Measurements from ENCODE around the gene SFRP5. TPM values are rescaled to one million over a fixed set of nuclear protein-coding genes. Genes with fewer than 3 reads are reported as not detected.
A peak's percentile ranks its signal among the peaks of the same experiment; 100 is the strongest.

Gene SFRP5
- total RNA-seq, 4 donors from 2014 or later, result 11.9 to 34.4 (median 18.2) TPM

DNA sequence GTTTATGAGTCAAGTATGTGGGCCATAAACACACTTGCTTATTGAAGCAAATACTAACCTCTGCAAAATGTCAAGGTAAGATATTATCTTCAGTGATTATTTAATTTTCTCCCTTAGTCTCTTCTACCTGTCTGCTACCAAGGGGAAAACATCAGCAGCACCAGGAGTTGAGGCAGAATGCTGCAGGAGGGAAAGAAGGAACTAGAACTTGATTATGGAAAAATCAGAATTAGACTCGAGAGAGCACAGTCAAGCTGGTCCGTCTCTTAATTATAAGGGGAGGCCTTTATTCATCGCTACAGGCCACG, 39.8 kb downstream of the SFRP5 start:
- Histone ChIP-seq H3K27ac (no peak overlapping the region), H3K27me3 (no peaks in the 10 kb centered on the region), H3K36me3 (no peaks in the 10 kb centered on the region), H3K4me3 (no peak overlapping the region), H3K9me3 (no peaks in the 10 kb centered on the region), H3K4me1 (peaks cover 0 to 24% (median 6%) of the 10 kb centered on the region in 3 donors)
- WGBS, 2 donors (ENCODE audit: low coverage in 1 of 2), result 67 to 69% methylated on average over 4 of the region's 4 CpGs
- TF ChIP-seq POLR2AphosphoS5 (IDR thresholded peaks at IDR 0.05), result no peak
- no peak for TF ChIP-seq POLR2A (IDR thresholded peaks at IDR 0.05)
- TF ChIP-seq, protein P1, sequence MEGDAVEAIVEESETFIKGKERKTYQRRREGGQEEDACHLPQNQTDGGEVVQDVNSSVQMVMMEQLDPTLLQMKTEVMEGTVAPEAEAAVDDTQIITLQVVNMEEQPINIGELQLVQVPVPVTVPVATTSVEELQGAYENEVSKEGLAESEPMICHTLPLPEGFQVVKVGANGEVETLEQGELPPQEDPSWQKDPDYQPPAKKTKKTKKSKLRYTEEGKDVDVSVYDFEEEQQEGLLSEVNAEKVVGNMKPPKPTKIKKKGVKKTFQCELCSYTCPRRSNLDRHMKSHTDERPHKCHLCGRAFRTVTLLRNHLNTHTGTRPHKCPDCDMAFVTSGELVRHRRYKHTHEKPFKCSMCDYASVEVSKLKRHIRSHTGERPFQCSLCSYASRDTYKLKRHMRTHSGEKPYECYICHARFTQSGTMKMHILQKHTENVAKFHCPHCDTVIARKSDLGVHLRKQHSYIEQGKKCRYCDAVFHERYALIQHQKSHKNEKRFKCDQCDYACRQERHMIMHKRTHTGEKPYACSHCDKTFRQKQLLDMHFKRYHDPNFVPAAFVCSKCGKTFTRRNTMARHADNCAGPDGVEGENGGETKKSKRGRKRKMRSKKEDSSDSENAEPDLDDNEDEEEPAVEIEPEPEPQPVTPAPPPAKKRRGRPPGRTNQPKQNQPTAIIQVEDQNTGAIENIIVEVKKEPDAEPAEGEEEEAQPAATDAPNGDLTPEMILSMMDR (IDR thresholded peaks at IDR 0.05), result no peak
- TF ChIP-seq EP300 (IDR thresholded peaks at IDR 0.05), result no peak
- ATAC-seq, result no peak

DNA sequence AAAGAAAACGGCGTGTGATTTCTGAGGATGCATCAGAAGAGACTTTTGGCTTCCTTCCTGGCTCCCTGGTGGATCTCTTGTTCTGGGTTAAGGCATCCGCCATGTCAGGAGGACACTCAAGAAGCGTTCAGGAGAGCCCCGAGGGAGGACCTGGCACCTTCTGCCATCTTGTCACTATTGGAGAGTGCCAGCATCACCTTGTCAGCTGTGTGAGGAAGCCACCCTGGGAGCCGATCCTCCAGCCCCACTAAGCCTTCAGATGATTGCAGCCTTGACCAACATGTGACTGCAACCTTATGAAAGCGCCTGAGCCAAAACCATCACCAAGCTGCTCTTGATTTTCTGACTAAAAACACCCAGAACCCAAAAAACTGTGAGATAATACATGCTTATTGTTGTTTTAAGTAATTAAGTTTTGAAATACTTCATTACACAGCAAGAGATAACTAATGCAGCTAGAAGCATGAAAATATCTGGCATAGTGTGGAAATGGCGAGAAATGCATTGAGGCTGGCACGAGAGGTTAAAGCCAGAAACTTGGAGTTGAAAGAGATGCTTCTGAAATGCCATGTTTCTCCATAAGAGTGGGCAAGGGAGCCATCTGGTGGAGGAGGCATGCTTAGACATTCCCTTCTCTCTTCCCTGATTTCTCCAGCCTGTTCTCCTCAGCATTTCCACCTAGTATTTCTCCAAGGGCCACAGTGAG, 40.3 kb downstream of the SFRP5 start:
- peaks cover 0 to 25% (median 2%) of the 10 kb centered on the region in 3 donors for H3K4me1 ChIP-seq
- H3K36me3 ChIP-seq, result no peaks in the 10 kb centered on the region
- no peak overlapping the region for H3K27ac ChIP-seq
- TF ChIP-seq, protein P1 (IDR thresholded peaks at IDR 0.05), result peak; percentile 82 to 93 (median 88)
- TF ChIP-seq EP300 (IDR thresholded peaks at IDR 0.05) (no peak), POLR2AphosphoS5 (IDR thresholded peaks at IDR 0.05) (peak; percentile 21), POLR2A (IDR thresholded peaks at IDR 0.05) (no peak)
- H3K9me3 ChIP-seq, result no peaks in the 10 kb centered on the region
- 29 to 65% methylated on average over 3 to 9 of the region's 9 CpGs for WGBS, 2 donors (ENCODE audit: low coverage in 1 of 2)
- H3K27me3 ChIP-seq, result no peaks in the 10 kb centered on the region
- ATAC-seq, result peak; percentile 69
- no peak overlapping the region for H3K4me3 ChIP-seq

GRCh38 chr10:97729014-97729413, 42.8 kb downstream of the SFRP5 start:
- WGBS, 2 donors (ENCODE audit: low coverage in 1 of 2), result 87 to 88% methylated on average over 4 to 5 of the region's 5 CpGs
- Histone ChIP-seq H3K4me1 (peaks cover 0 to 46% (median 2%) of the 10 kb centered on the region in 3 donors), H3K27ac (no peak overlapping the region), H3K9me3 (no peaks in the 10 kb centered on the region), H3K27me3 (no peaks in the 10 kb centered on the region), H3K4me3 (no peak overlapping the region), H3K36me3 (no peaks in the 10 kb centered on the region)
- TF ChIP-seq, protein P1 (IDR thresholded peaks at IDR 0.05), result no peak
- ATAC-seq, result no peak

GRCh38 chr10:97726636-97727178, 45.1 kb downstream of the SFRP5 start:
- Histone ChIP-seq H3K27ac (peak overlapping the region; percentile 30 to 79 (median 77)), H3K9me3 (no peaks in the 10 kb centered on the region), H3K36me3 (peaks cover 0 to 7% of the 10 kb centered on the region in 2 donors), H3K4me1 (peaks cover 0 to 43% (median 2%) of the 10 kb centered on the region in 3 donors), H3K4me3 (no peak overlapping the region), H3K27me3 (no peaks in the 10 kb centered on the region)
- TF ChIP-seq, protein P1 (IDR thresholded peaks at IDR 0.05), result no peak
- TF ChIP-seq EP300 (IDR thresholded peaks at IDR 0.05) (no peak), POLR2AphosphoS5 (IDR thresholded peaks at IDR 0.05) (peak; percentile 84)
- 46% methylated on average over 6 of the region's 8 CpGs; no CpG with 5 or more reads in 1 of the 2 donors for WGBS, 2 donors (ENCODE audit: low coverage in 1 of 2)
- ATAC-seq, result peak; percentile 78

DNA sequence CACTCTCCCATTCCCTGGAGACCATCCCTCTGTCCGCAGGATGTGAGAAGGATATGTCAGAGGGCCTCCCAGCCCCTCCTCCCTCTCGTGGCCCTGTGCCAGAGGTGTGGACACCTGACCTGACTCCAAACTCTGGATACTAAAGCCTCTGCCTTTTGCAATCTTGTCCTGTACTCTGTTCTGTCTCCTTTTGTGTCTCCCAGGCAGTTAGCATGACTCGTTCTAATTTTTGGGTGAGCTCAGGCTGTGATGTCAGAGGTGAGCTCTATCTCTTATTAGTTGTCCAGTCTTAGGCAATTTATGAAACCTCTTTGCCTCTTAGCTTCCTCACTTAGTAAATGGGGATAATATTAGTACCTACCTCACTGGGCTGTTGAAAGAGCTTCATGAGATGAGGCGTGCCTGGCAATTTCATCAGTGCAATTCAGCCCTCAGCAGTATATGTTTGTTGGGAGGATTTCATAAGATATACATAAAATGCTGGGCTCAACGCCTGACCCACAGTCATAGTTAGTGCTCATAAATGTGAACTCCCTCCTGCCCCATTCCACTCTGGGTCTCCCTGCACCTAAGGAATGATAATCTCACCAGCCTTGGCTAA, 47.4 kb downstream of the SFRP5 start:
- ATAC-seq, result peak; percentile 67
- Histone ChIP-seq H3K9me3 (no peaks in the 10 kb centered on the region), H3K4me1 (peaks cover 0 to 48% (median 3%) of the 10 kb centered on the region in 3 donors), H3K36me3 (peaks cover 0 to 11% of the 10 kb centered on the region in 2 donors), H3K27me3 (no peaks in the 10 kb centered on the region), H3K4me3 (no peak overlapping the region), H3K27ac (peak overlapping the region in 3 of 4 donors; percentile 31 to 63 (median 50))
- 54 to 57% methylated on average over 5 of the region's 5 CpGs for WGBS, 2 donors (ENCODE audit: low coverage in 1 of 2)
- TF ChIP-seq POLR2AphosphoS5 (IDR thresholded peaks at IDR 0.05), result peak; percentile 7
- TF ChIP-seq EP300 (IDR thresholded peaks at IDR 0.05), result no peak

Data from gastroesophageal sphincter (tissue), 4 donors.